ENCODE data around the gene PTCD3. TPM values are rescaled to one million over a fixed set of nuclear protein-coding genes. Genes with fewer than 3 reads are reported as not detected.

PTCD3 gene
- polyA plus RNA-seq (2012; rRNA removed): 44.5 and 55.1 TPM in 2 replicates
- polyA plus RNA-seq (2012; cell fraction: cytosol; rRNA removed): 23.6 and 26.5 TPM in 2 replicates
- polyA plus RNA-seq (2012; cell fraction: nucleus; rRNA removed): 107 and 244 TPM in 2 replicates

DNA sequence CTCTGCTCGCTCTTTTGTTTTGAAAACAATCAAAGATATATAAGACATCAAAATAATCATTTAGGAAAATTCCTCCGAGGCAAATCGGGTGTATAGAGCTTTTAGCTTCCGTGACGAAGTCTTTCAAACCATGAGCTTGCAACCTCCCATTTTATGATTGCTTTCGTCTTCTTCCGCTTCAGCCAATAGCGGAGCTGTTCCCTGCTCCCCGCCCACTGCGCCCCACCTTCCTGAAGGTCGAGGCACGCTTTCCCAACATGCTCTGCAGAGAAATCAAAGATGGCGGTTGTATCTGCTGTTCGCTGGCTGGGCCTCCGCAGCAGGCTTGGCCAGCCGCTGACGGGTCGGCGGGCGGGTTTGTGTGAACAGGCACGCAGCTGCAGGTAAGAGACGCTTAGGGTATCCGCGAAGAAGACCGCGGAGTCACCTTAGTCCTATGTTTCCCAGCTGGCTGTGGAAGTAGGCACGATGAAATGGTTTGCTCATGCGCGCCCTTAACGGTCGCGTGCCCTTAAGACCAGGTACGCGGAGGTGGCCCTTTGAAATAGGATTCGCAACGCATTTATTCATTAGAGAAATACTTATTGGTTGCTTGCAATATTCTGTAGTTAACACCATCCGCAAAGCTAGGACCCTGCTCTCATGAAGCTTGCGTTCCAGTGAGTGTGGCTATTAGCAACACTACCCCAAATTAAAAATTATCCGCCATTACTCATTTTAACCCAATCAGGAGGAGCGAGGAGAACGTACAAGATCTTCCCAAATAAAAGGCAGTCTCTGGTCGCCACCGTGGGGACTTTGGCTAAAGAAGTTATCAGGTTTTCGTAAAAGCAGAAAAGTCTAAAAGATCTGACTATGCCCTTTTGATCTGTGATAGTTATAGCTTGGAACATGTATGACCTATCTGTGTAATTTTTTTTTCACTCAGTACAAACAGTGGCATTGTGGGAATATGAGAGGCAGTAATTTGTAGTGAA lies at the start of gene PTCD3:
Gene PTCD3, plus strand, starts transcription at position 267 of the 977 bp plus-strand sequence. Its CDS starts 13 bp downstream, at position 280.
- POLR2A ChIA-PET: interaction anchor here (0.8 to 1.8 kb wide), 3 partner anchors 28 to 279 kb away, joined by 3 to 6 read pairs (median 4); partner anchors contain the start of gene IMMT
- no peaks in the 10 kb centered on the region for H3F3A ChIP-seq (replicated peaks; ENCODE audit: insufficient read depth)
- no peak for TF ChIP-seq TEAD4 (IDR thresholded peaks at IDR 0.05; ENCODE audit: borderline replicate concordance, insufficient read depth)
- no peak for TF ChIP-seq CHD2 (IDR thresholded peaks at IDR 0.05; ENCODE audit: low read length, partially characterized antibody)
- peak; percentile 34 for TF ChIP-seq GABPA (IDR thresholded peaks at IDR 0.05; ENCODE audit: low read depth)
- TF ChIP-seq GATA2 (CRISPR knock-in tag; IDR thresholded peaks at IDR 0.05): no peak
- 0 out of 2 replicates have a peak, but pooled peaks have one; percentile 61 for TF ChIP-seq FOXM1 (IDR thresholded peaks at IDR 0.05; ENCODE audit: low read depth)
- no peak for TF ChIP-seq USF1 (IDR thresholded peaks at IDR 0.05; ENCODE audit: borderline replicate concordance, low read depth)
- peak; percentile 47; the same call in 1 of the 2 replicates for TF ChIP-seq ELF1 (IDR thresholded peaks at IDR 0.05)
- TF ChIP-seq EP300 (IDR thresholded peaks at IDR 0.05; ENCODE audit: borderline replicate concordance in 1 of 2, low read depth in 1 of 2, low read length in 1 of 2): peak in 1 of 2 experiments; percentile 29; a peak in 1 of 4 replicates
- TF ChIP-seq SIN3A (IDR thresholded peaks at IDR 0.05; ENCODE audit: borderline replicate concordance, low read depth, low read length): 0 out of 2 replicates have a peak, but pooled peaks have one; percentile 36
- TF ChIP-seq SMC3 (IDR thresholded peaks at IDR 0.05; ENCODE audit: low read depth, low read length): no peak
- TF ChIP-seq NFIC (IDR thresholded peaks at IDR 0.05; ENCODE audit: borderline replicate concordance): no peak
- TF ChIP-seq JUND (IDR thresholded peaks at IDR 0.05): peak; percentile 23; the same call in 1 of the 2 replicates
- TF ChIP-seq, protein P1, sequence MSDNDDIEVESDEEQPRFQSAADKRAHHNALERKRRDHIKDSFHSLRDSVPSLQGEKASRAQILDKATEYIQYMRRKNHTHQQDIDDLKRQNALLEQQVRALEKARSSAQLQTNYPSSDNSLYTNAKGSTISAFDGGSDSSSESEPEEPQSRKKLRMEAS (IDR thresholded peaks at IDR 0.05; ENCODE audit: low read depth): peak; percentile 75; the same call in 1 of the 2 replicates
- no peak for TF ChIP-seq ZBTB33 (IDR thresholded peaks at IDR 0.05; ENCODE audit: borderline replicate concordance, low read depth)
- TF ChIP-seq USF2 (IDR thresholded peaks at IDR 0.05; ENCODE audit: borderline replicate concordance, low read depth, low read length): no peak
- peak; percentile 98 for TF ChIP-seq YY1 (IDR thresholded peaks at IDR 0.05; ENCODE audit: low read depth)
- TF ChIP-seq FOXJ3 (CRISPR knock-in tag; IDR thresholded peaks at IDR 0.05): no peak
- TF ChIP-seq MXI1 (IDR thresholded peaks at IDR 0.05; ENCODE audit: low read depth, low read length): peak; percentile 69; the same call in 1 of the 2 replicates
- 0 out of 2 replicates have a peak, but pooled peaks have one; percentile 30 for TF ChIP-seq NRF1 (IDR thresholded peaks at IDR 0.05; ENCODE audit: low read depth, low read length)
- no peak for TF ChIP-seq MEF2A (IDR thresholded peaks at IDR 0.05; ENCODE audit: borderline replicate concordance, low read depth)
- TF ChIP-seq TCF12 (IDR thresholded peaks at IDR 0.05): peak; percentile 28; the same call in 1 of the 2 replicates
- TF ChIP-seq EZH2phosphoT487 (IDR thresholded peaks at IDR 0.05; ENCODE audit: borderline replicate concordance, low read depth): no peak
- TF ChIP-seq FOSL2 (IDR thresholded peaks at IDR 0.05; ENCODE audit: borderline replicate concordance, low read depth): no peak
- TF ChIP-seq RAD21 (IDR thresholded peaks at IDR 0.05; ENCODE audit: low read length): no peak
- peak; percentile 95 for TF ChIP-seq POLR2AphosphoS5 (IDR thresholded peaks at IDR 0.05; ENCODE audit: low read depth, low read length)
- no peak for TF ChIP-seq RFX5 (IDR thresholded peaks at IDR 0.05; ENCODE audit: low read length)
- TF ChIP-seq PBX3 (IDR thresholded peaks at IDR 0.05): no peak

More for the DNA sequence above, at the start of gene PTCD3:
- Histone ChIP-seq H3K9me3 (no peaks in the 10 kb centered on the region), H3K27me3 (ENCODE audit: insufficient read depth) (no peaks in the 10 kb centered on the region), H3K4me2 (peak within 1 kb of the TSS; percentile 79), H3K4me3 (ENCODE audit: low read depth in 2 of 2, low read length in 1 of 2) (peak within 1 kb of the TSS; percentile 95 to 98), H4K20me1 (ENCODE audit: insufficient read depth) (peaks cover 13% of the 10 kb centered on the region), H3K4me1 (ENCODE audit: control insufficient read depth in 1 of 2, insufficient read depth in 2 of 2, low read depth in 1 of 2, low read length in 1 of 2) (peaks cover 10 to 16% of the 10 kb centered on the region in 2 experiments; a peak in 3 of 4 replicates), H3K79me2 (ENCODE audit: insufficient read depth) (peaks cover 94% of the 10 kb centered on the region), H3K36me3 (replicated peaks in 1 of 2; ENCODE audit: control insufficient read depth in 1 of 2, insufficient read depth in 2 of 2, low read length in 1 of 2) (peaks cover 34 to 41% of the 10 kb centered on the region in 2 experiments), H2AFZ (ENCODE audit: low read depth) (peak within 1 kb of the TSS; percentile 87), H3K9me2 (no peaks in the 10 kb centered on the region), H3K27ac (ENCODE audit: low read depth in 2 of 2, low read length in 1 of 2) (peak within 1 kb of the TSS; percentile 80 to 89), H3K9ac (peak within 1 kb of the TSS; percentile 76)
- CTCF ChIA-PET: interaction anchor here (0.8 to 1.5 kb wide), 3 partner anchors 18 to 27 kb away, joined by 4 to 5 read pairs (median 4); no protein-coding TSS in a partner anchor
- DNase-seq: peak; percentile 88
- under 1% methylated on average over 37 of the region's 44 CpGs for whole genome bisulfite sequencing (ENCODE audit: low lambda C conversion rate)
